Measurements from ENCODE around the gene VSX1. TPM values are rescaled to one million over a fixed set of nuclear protein-coding genes. Genes with fewer than 3 reads are reported as not detected.

The VSX1 gene
- polyA plus RNA-seq, 1 of the 3 experiments (the other 2 are of a cell fraction) = not detected

DNA sequence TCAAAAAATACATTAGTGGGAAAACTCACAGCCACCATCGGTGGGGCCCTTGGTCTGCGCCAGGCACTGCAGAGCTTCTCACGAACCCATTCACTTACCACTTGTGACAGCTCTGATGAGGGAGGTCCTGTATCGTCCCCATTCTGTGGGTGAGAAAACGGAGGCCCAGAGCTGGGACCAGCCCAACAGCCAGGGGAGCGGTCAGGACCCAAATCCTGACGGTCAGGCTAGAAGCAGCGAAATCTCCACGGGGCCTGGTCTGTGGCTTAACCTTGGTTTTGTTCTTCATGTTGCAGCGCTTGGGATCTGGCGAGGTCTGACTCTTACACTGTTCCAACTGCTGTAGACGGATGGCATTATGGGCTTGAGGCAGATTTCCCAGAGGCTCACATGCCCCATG lies 7.7 kb upstream of the VSX1 start:
- DNase-seq = no peak
- Histone ChIP-seq H3K9me3 (no peaks in the 10 kb centered on the region), H3K9ac (no peak overlapping the region), H3K27ac (ENCODE audit: low read depth in 2 of 2, low read length in 1 of 2) (no peak overlapping the region), H3K36me3 (replicated peaks in 1 of 2; ENCODE audit: control insufficient read depth in 1 of 2, insufficient read depth in 2 of 2, low read length in 1 of 2) (no peaks in the 10 kb centered on the region), H3K4me3 (ENCODE audit: low read depth in 2 of 2, low read length in 1 of 2) (no peak overlapping the region), H3K4me2 (no peak overlapping the region), H3F3A (replicated peaks; ENCODE audit: insufficient read depth) (no peaks in the 10 kb centered on the region), H3K27me3 (ENCODE audit: insufficient read depth) (peaks cover 40% of the 10 kb centered on the region), H3K79me2 (ENCODE audit: insufficient read depth) (no peaks in the 10 kb centered on the region), H3K9me2 (no peaks in the 10 kb centered on the region), H4K20me1 (ENCODE audit: insufficient read depth) (no peaks in the 10 kb centered on the region), H3K4me1 (ENCODE audit: control insufficient read depth in 1 of 2, insufficient read depth in 2 of 2, low read depth in 1 of 2, low read length in 1 of 2) (no peaks in the 10 kb centered on the region; a peak in 1 of 4 replicates), H2AFZ (ENCODE audit: low read depth) (no peak overlapping the region)
- ChIA-PET POLR2A (no interaction called here), CTCF (interaction anchor here (1.1 kb wide), 1 partner anchor 95 kb away, joined by 3 read pairs; no protein-coding TSS in a partner anchor)
- TF ChIP-seq SIN3A (IDR thresholded peaks at IDR 0.05; ENCODE audit: borderline replicate concordance, low read depth, low read length) = no peak
- no peak for TF ChIP-seq POLR2AphosphoS5 (IDR thresholded peaks at IDR 0.05; ENCODE audit: low read depth, low read length)
- TF ChIP-seq EP300 (IDR thresholded peaks at IDR 0.05; ENCODE audit: borderline replicate concordance in 1 of 2, low read depth in 1 of 2, low read length in 1 of 2) = no peak
- no peak for TF ChIP-seq MXI1 (IDR thresholded peaks at IDR 0.05; ENCODE audit: low read depth, low read length)
- TF ChIP-seq CHD2 (IDR thresholded peaks at IDR 0.05; ENCODE audit: low read length, partially characterized antibody) = no peak
- TF ChIP-seq TAF1 (IDR thresholded peaks at IDR 0.05; ENCODE audit: borderline replicate concordance, low read depth, low read length) = no peak
- TF ChIP-seq TCF12 (IDR thresholded peaks at IDR 0.05) = no peak
- TF ChIP-seq NRF1 (IDR thresholded peaks at IDR 0.05; ENCODE audit: low read depth, low read length) = no peak
- TF ChIP-seq FOXJ3 (CRISPR knock-in tag; IDR thresholded peaks at IDR 0.05) = no peak
- TF ChIP-seq CTCF (IDR thresholded peaks at IDR 0.05) = no peak
- TF ChIP-seq NFIC (IDR thresholded peaks at IDR 0.05; ENCODE audit: borderline replicate concordance) = no peak
- no peak for TF ChIP-seq RCOR1 (IDR thresholded peaks at IDR 0.05; ENCODE audit: low read length)
- WGBS (ENCODE audit: low lambda C conversion rate) = 50% methylated on average over 7 of the region's 12 CpGs

- Histone ChIP-seq H3K9ac (no peak overlapping the region), H3K79me2 (ENCODE audit: insufficient read depth) (no peaks in the 10 kb centered on the region), H3K9me2 (no peaks in the 10 kb centered on the region), H3K27me3 (ENCODE audit: insufficient read depth) (peaks cover 46% of the 10 kb centered on the region), H2AFZ (ENCODE audit: low read depth) (no peak overlapping the region), H3F3A (replicated peaks; ENCODE audit: insufficient read depth) (no peaks in the 10 kb centered on the region), H3K36me3 (replicated peaks in 1 of 2; ENCODE audit: control insufficient read depth in 1 of 2, insufficient read depth in 2 of 2, low read length in 1 of 2) (no peaks in the 10 kb centered on the region), H4K20me1 (ENCODE audit: insufficient read depth) (no peaks in the 10 kb centered on the region), H3K9me3 (no peaks in the 10 kb centered on the region), H3K4me3 (ENCODE audit: low read depth in 2 of 2, low read length in 1 of 2) (no peak overlapping the region), H3K4me1 (ENCODE audit: control insufficient read depth in 1 of 2, insufficient read depth in 2 of 2, low read depth in 1 of 2, low read length in 1 of 2) (no peaks in the 10 kb centered on the region; a peak in 1 of 4 replicates), H3K4me2 (no peak overlapping the region), H3K27ac (ENCODE audit: low read depth in 2 of 2, low read length in 1 of 2) (no peak overlapping the region)
- ChIA-PET POLR2A (no interaction called here), CTCF (no interaction called here)
- TF ChIP-seq EP300 (IDR thresholded peaks at IDR 0.05; ENCODE audit: borderline replicate concordance in 1 of 2, low read depth in 1 of 2, low read length in 1 of 2) (no peak), RAD21 (IDR thresholded peaks at IDR 0.05; ENCODE audit: low read length) (no peak), CHD2 (IDR thresholded peaks at IDR 0.05; ENCODE audit: low read length, partially characterized antibody) (no peak), SMC3 (IDR thresholded peaks at IDR 0.05; ENCODE audit: low read depth, low read length) (no peak), FOXM1 (IDR thresholded peaks at IDR 0.05; ENCODE audit: low read depth) (no peak), EZH2phosphoT487 (IDR thresholded peaks at IDR 0.05; ENCODE audit: borderline replicate concordance, low read depth) (no peak), RFX5 (IDR thresholded peaks at IDR 0.05; ENCODE audit: low read length) (no peak)
- TF ChIP-seq, protein P1, sequence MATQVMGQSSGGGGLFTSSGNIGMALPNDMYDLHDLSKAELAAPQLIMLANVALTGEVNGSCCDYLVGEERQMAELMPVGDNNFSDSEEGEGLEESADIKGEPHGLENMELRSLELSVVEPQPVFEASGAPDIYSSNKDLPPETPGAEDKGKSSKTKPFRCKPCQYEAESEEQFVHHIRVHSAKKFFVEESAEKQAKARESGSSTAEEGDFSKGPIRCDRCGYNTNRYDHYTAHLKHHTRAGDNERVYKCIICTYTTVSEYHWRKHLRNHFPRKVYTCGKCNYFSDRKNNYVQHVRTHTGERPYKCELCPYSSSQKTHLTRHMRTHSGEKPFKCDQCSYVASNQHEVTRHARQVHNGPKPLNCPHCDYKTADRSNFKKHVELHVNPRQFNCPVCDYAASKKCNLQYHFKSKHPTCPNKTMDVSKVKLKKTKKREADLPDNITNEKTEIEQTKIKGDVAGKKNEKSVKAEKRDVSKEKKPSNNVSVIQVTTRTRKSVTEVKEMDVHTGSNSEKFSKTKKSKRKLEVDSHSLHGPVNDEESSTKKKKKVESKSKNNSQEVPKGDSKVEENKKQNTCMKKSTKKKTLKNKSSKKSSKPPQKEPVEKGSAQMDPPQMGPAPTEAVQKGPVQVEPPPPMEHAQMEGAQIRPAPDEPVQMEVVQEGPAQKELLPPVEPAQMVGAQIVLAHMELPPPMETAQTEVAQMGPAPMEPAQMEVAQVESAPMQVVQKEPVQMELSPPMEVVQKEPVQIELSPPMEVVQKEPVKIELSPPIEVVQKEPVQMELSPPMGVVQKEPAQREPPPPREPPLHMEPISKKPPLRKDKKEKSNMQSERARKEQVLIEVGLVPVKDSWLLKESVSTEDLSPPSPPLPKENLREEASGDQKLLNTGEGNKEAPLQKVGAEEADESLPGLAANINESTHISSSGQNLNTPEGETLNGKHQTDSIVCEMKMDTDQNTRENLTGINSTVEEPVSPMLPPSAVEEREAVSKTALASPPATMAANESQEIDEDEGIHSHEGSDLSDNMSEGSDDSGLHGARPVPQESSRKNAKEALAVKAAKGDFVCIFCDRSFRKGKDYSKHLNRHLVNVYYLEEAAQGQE (IDR thresholded peaks at IDR 0.05; ENCODE audit: low read depth, low read length) = no peak
- no peak for DNase-seq
These were observed 7.2 kb upstream of the VSX1 start for GRCh38 chr20:25089096-25089495.

Measured in SK-N-SH (cell line).